ENCODE results near the gene CARS1.

The CARS1 gene

DNA sequence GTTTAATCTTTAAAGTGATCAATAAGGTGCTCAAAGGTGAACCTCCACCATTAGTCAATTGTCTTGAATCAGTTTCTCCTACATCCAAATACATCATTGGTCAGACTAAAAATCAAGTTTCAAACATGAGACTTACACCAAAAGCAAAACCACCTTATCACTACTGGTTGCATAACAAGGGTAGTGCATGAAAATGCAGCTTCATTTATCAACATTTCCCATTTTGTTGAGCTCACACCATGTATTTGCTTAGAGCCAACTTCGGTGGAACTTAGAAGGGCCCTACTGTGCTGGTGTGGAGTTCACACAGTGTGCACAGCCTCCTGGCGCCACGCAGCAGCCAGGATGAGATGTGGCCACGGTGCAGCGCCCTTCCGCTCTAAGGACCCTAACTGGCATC, 104.9 kb downstream of the CARS1 start:
- no peak for DNase-seq

DNA sequence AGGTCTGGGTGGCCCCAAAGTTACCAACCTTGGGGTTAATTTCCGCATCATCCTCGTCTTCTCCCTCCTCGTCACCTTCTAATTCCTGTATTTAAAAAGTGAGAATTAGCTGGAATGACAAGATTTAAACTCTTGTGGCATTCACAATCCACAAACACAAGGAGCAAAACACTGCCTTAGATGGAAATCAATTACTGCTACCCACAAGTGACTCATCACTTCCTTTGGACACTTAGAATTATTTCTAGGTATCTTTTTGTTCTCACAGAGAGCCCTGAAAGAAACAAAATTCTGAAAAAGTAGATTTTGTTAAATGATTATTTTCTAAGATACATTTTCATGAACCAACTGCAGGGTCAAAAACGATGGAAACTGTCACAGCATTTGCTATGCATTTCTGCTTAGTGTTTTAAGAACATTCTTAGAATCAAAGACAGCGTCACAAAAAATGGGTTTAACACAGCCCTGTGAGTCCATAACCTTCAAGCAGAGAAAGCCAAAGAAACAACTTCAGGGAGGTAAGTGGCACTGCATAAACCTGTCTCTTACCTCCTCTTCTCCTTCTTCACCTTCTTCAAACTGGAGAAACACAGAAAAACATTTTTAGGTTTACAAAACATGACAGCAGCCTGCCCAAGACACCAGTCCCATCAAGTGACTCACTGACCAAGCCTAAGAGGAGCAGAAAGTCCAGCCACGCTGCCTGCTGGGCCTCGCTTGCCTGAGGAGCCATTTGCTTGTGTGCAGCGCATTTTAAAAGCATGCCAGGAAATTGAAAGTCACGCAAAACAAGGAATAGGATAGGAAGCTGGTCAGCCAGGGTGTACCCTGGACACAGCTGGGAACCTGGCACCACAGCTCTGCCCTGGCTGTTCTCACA, 105.8 kb downstream of the CARS1 start:
- no peak for DNase-seq

All from T-helper 9 cell (primary cell).